ENCODE measurements around the gene MUC21.
"Not testable (repeated sequence)": the region's sequence is repeated elsewhere in the genome, so short reads cannot be mapped to it uniquely, and the experiment has no call there.

Gene MUC21

GRCh38 chr6:30990422-30991086, 7.0 kb downstream of the MUC21 start:
- H3K4me1 ChIP-seq (ENCODE audit: control insufficient read depth, insufficient read depth, low read length, unreplicated experiment), result no peaks in the 10 kb centered on the region
- H3K4me3 ChIP-seq (ENCODE audit: low read depth, low read length), result no peak overlapping the region
- no peaks in the 10 kb centered on the region for H3K36me3 ChIP-seq (ENCODE audit: insufficient read depth, low read length)
- no peaks in the 10 kb centered on the region for H3K79me2 ChIP-seq (ENCODE audit: control insufficient read depth, insufficient read depth, low read length, unreplicated experiment)
- no peak overlapping the region for H2AFZ ChIP-seq (ENCODE audit: low read length, unreplicated experiment)
- no peak overlapping the region for H3K27ac ChIP-seq (ENCODE audit: low read depth, low read length)
- no peaks in the 10 kb centered on the region; the same call in 1 of the 2 replicates for H3K27me3 ChIP-seq (ENCODE audit: insufficient read depth, low read length)

- H3K4me3 ChIP-seq (ENCODE audit: low read depth, low read length), result no peak overlapping the region
- no peaks in the 10 kb centered on the region for H3K4me1 ChIP-seq (ENCODE audit: control insufficient read depth, insufficient read depth, low read length, unreplicated experiment)
- no peak overlapping the region for H2AFZ ChIP-seq (ENCODE audit: low read length, unreplicated experiment)
- no peaks in the 10 kb centered on the region; the same call in 1 of the 2 replicates for H3K27me3 ChIP-seq (ENCODE audit: insufficient read depth, low read length)
- no peaks in the 10 kb centered on the region for H3K36me3 ChIP-seq (ENCODE audit: insufficient read depth, low read length)
- no peak overlapping the region for H3K27ac ChIP-seq (ENCODE audit: low read depth, low read length)
- no peaks in the 10 kb centered on the region for H3K79me2 ChIP-seq (ENCODE audit: control insufficient read depth, insufficient read depth, low read length, unreplicated experiment)
Observed at GRCh38 chr6:30991891-30992290, 8.4 kb downstream of the MUC21 start.

- H3K27me3 ChIP-seq (ENCODE audit: insufficient read depth, low read length), result no peaks in the 10 kb centered on the region
- H3K36me3 ChIP-seq (ENCODE audit: insufficient read depth, low read length), result no peaks in the 10 kb centered on the region
- H2AFZ ChIP-seq (ENCODE audit: low read length, unreplicated experiment), result no peak overlapping the region
- H3K27ac ChIP-seq (ENCODE audit: low read depth, low read length), result no peak overlapping the region
- no peaks in the 10 kb centered on the region for H3K79me2 ChIP-seq (ENCODE audit: control insufficient read depth, insufficient read depth, low read length, unreplicated experiment)
- H3K4me3 ChIP-seq (ENCODE audit: low read depth, low read length), result no peak overlapping the region
- H3K4me1 ChIP-seq (ENCODE audit: control insufficient read depth, insufficient read depth, low read length, unreplicated experiment), result peaks cover 7% of the 10 kb centered on the region
Observed at GRCh38 chr6:30997301-30997700, 13.8 kb downstream of the MUC21 start.

- peaks cover 7% of the 10 kb centered on the region for H3K4me1 ChIP-seq (ENCODE audit: control insufficient read depth, insufficient read depth, low read length, unreplicated experiment)
- no peak overlapping the region for H3K4me3 ChIP-seq (ENCODE audit: low read depth, low read length)
- no peak overlapping the region for H2AFZ ChIP-seq (ENCODE audit: low read length, unreplicated experiment)
- no peaks in the 10 kb centered on the region for H3K36me3 ChIP-seq (ENCODE audit: insufficient read depth, low read length)
- no peak overlapping the region for H3K27ac ChIP-seq (ENCODE audit: low read depth, low read length)
- no peaks in the 10 kb centered on the region for H3K27me3 ChIP-seq (ENCODE audit: insufficient read depth, low read length)
- no peaks in the 10 kb centered on the region for H3K79me2 ChIP-seq (ENCODE audit: control insufficient read depth, insufficient read depth, low read length, unreplicated experiment)
Observed at GRCh38 chr6:30998785-30999184, 15.3 kb downstream of the MUC21 start.

GRCh38 chr6:31000067-31000860, 16.7 kb downstream of the MUC21 start:
- H3K4me1 ChIP-seq (ENCODE audit: control insufficient read depth, insufficient read depth, low read length, unreplicated experiment), result not testable (repeated sequence)

GRCh38 chr6:31001281-31001888, 17.9 kb downstream of the MUC21 start:
- Histone ChIP-seq H3K36me3 (ENCODE audit: insufficient read depth, low read length) (no peaks in the 10 kb centered on the region), H3K27me3 (ENCODE audit: insufficient read depth, low read length) (no peaks in the 10 kb centered on the region), H3K27ac (ENCODE audit: low read depth, low read length) (no peak overlapping the region), H2AFZ (ENCODE audit: low read length, unreplicated experiment) (no peak overlapping the region), H3K4me3 (ENCODE audit: low read depth, low read length) (no peak overlapping the region), H3K79me2 (ENCODE audit: control insufficient read depth, insufficient read depth, low read length, unreplicated experiment) (no peaks in the 10 kb centered on the region), H3K4me1 (ENCODE audit: control insufficient read depth, insufficient read depth, low read length, unreplicated experiment) (peaks cover 7% of the 10 kb centered on the region)

More at GRCh38 chr6:31000067-31000860, 16.7 kb downstream of the MUC21 start:
- H3K4me3 ChIP-seq (ENCODE audit: low read depth, low read length); H3K27me3 ChIP-seq (ENCODE audit: insufficient read depth, low read length); H2AFZ ChIP-seq (ENCODE audit: low read length, unreplicated experiment); H3K79me2 ChIP-seq (ENCODE audit: control insufficient read depth, insufficient read depth, low read length, unreplicated experiment); H3K36me3 ChIP-seq (ENCODE audit: insufficient read depth, low read length); H3K27ac ChIP-seq (ENCODE audit: low read depth, low read length): not testable (repeated sequence)

- peaks cover 11% of the 10 kb centered on the region for H3K4me1 ChIP-seq (ENCODE audit: control insufficient read depth, insufficient read depth, low read length, unreplicated experiment)
- H3K27me3 ChIP-seq (ENCODE audit: insufficient read depth, low read length), result no peaks in the 10 kb centered on the region
- H3K4me3 ChIP-seq (ENCODE audit: low read depth, low read length), result no peak overlapping the region
- no peak overlapping the region for H2AFZ ChIP-seq (ENCODE audit: low read length, unreplicated experiment)
- H3K27ac ChIP-seq (ENCODE audit: low read depth, low read length), result no peak overlapping the region
- no peaks in the 10 kb centered on the region for H3K36me3 ChIP-seq (ENCODE audit: insufficient read depth, low read length)
- no peaks in the 10 kb centered on the region for H3K79me2 ChIP-seq (ENCODE audit: control insufficient read depth, insufficient read depth, low read length, unreplicated experiment)
Observed at GRCh38 chr6:31002471-31002870, 19.0 kb downstream of the MUC21 start.

- Histone ChIP-seq H2AFZ (ENCODE audit: low read length, unreplicated experiment) (no peak overlapping the region), H3K4me1 (ENCODE audit: control insufficient read depth, insufficient read depth, low read length, unreplicated experiment) (peaks cover 12% of the 10 kb centered on the region), H3K79me2 (ENCODE audit: control insufficient read depth, insufficient read depth, low read length, unreplicated experiment) (no peaks in the 10 kb centered on the region), H3K36me3 (ENCODE audit: insufficient read depth, low read length) (no peaks in the 10 kb centered on the region), H3K27ac (ENCODE audit: low read depth, low read length) (no peak overlapping the region), H3K4me3 (ENCODE audit: low read depth, low read length) (no peak overlapping the region), H3K27me3 (ENCODE audit: insufficient read depth, low read length) (no peaks in the 10 kb centered on the region)
Observed at GRCh38 chr6:31004794-31005193, 21.3 kb downstream of the MUC21 start.

GRCh38 chr6:31005249-31006020, 21.9 kb downstream of the MUC21 start:
- peaks cover 16% of the 10 kb centered on the region for H3K4me1 ChIP-seq (ENCODE audit: control insufficient read depth, insufficient read depth, low read length, unreplicated experiment)
- H3K27ac ChIP-seq (ENCODE audit: low read depth, low read length), result no peak overlapping the region
- H2AFZ ChIP-seq (ENCODE audit: low read length, unreplicated experiment), result no peak overlapping the region
- no peaks in the 10 kb centered on the region for H3K36me3 ChIP-seq (ENCODE audit: insufficient read depth, low read length)
- H3K4me3 ChIP-seq (ENCODE audit: low read depth, low read length), result no peak overlapping the region
- H3K27me3 ChIP-seq (ENCODE audit: insufficient read depth, low read length), result no peaks in the 10 kb centered on the region
- no peaks in the 10 kb centered on the region for H3K79me2 ChIP-seq (ENCODE audit: control insufficient read depth, insufficient read depth, low read length, unreplicated experiment)

- Histone ChIP-seq H3K27ac (ENCODE audit: low read depth, low read length) (peak overlapping the region; percentile 16; the same call in 1 of the 2 replicates), H3K4me1 (ENCODE audit: control insufficient read depth, insufficient read depth, low read length, unreplicated experiment) (peaks cover 18% of the 10 kb centered on the region), H3K4me3 (ENCODE audit: low read depth, low read length) (no peak overlapping the region), H3K79me2 (ENCODE audit: control insufficient read depth, insufficient read depth, low read length, unreplicated experiment) (no peaks in the 10 kb centered on the region), H3K27me3 (ENCODE audit: insufficient read depth, low read length) (no peaks in the 10 kb centered on the region), H3K36me3 (ENCODE audit: insufficient read depth, low read length) (no peaks in the 10 kb centered on the region), H2AFZ (ENCODE audit: low read length, unreplicated experiment) (no peak overlapping the region)
Observed at GRCh38 chr6:31007694-31008093, 24.2 kb downstream of the MUC21 start.

Data from ACC112 (cell line).